K562 (cell line): ENCODE data around the gene NOD1. TPM values are rescaled to one million over a fixed set of nuclear protein-coding genes. Genes with fewer than 3 reads are reported as not detected.

Source experiments
- ATAC-seq: fragments of 200-7000 bp; cut with Tn5 transposase; 3 replicates; pipeline ENCODE4 v1.9.1; 2020; ENCODE audit warnings: moderate library complexity
- BruUV-seq: library from RNA; stranded (reverse); fragments of 400-500 nt; replicated peaks from 2 replicates; lab custom pipeline; 2021; lab: Mats Ljungman, UMichigan
- CTCF ChIA-PET: fragments of 300-600 bp; formaldehyde crosslinking; extraction: SDS; loops from one replicate; lab custom pipeline; 2021; ENCODE audit warnings: low intra/inter-chr PET ratio; lab: Yijun Ruan, JAX
- POLR2A ChIA-PET: fragments of 300-600, 350-650 bp; sonication (Branson Sonifier 250); formaldehyde crosslinking; extraction: SDS; loops from one replicate; lab custom pipeline; 2021; ENCODE audit warnings: antibody characterized with exemption, inconsistent platforms; lab: Yijun Ruan, JAX
- DNase-seq, 4 experiments: peaks; one replicate each; pipeline versions ENCODE4 v3.0.0 to v3.0.0-alpha.2; 2011 to 2018; ENCODE audit warnings: low spot score in 3 of 4, mixed read lengths in 3 of 4; ENCODE audit errors: extremely low read depth in 1 of 4
- FAIRE-seq: peaks from 2 replicates; lab custom pipeline; 2011; peaks lifted over from hg19 to GRCh38; lab: Jason Lieb, UNC
- H2AFZ ChIP-seq: 2 replicates; pipeline ENCODE4 v1.6.0; 2011; ENCODE audit warnings: low read depth, low read length, control low read depth, inconsistent platforms
- H3K27ac ChIP-seq: fragments of 200-600 bp; 3 replicates; pipeline ENCODE4 v1.8.0; 2011; ENCODE audit warnings: low read depth, mild to moderate bottlenecking, control low read depth, inconsistent platforms, low read length, moderate library complexity, mixed read lengths; ENCODE audit errors: extremely low read depth
- H3K27me3 ChIP-seq, 2 experiments: fragments of 300-600 bp in 1 of 2; 2 replicates in 1 of 2; 3 replicates in 1 of 2; pipeline versions ENCODE4 v1.6.0 to v1.8.0; 2011; ENCODE audit warnings: inconsistent platforms in 2 of 2, low read length in 2 of 2, mild to moderate bottlenecking in 1 of 2, mixed read lengths in 1 of 2, moderate library complexity in 1 of 2; ENCODE audit not compliant: control insufficient read depth in 2 of 2, insufficient read depth in 2 of 2
- H3K36me3 ChIP-seq: fragments of 300-600 bp; 3 replicates; pipeline ENCODE4 v1.8.0; 2011; ENCODE audit warnings: mild to moderate bottlenecking, low read length, inconsistent platforms; ENCODE audit not compliant: control insufficient read depth, insufficient read depth
- H3K4me1 ChIP-seq, 2 experiments: fragments of 200-600 bp in 1 of 2; replicated peaks in 1 of 2; 2 replicates in 1 of 2; 3 replicates in 1 of 2; pipeline versions ENCODE4 v1.5.1 to v1.8.0; 2011; ENCODE audit warnings: inconsistent platforms in 2 of 2, low read length in 2 of 2, mild to moderate bottlenecking in 1 of 2, mixed read lengths in 1 of 2, moderate library complexity in 1 of 2; ENCODE audit not compliant: control insufficient read depth in 2 of 2, insufficient read depth in 2 of 2
- H3K4me2 ChIP-seq: 2 replicates; pipeline ENCODE4 v1.6.1; 2011; ENCODE audit warnings: low read length, control low read depth, inconsistent platforms, mixed read lengths; ENCODE audit not compliant: insufficient read depth
- H3K4me3 ChIP-seq: fragments of 200-600 bp; sonication (generic), shearing (Covaris generic); 2 replicates; pipeline ENCODE4 v1.5.1; 2016; ENCODE audit warnings: control low read depth, inconsistent platforms
- H3K79me2 ChIP-seq: fragments of 200-600 bp; 3 replicates; pipeline ENCODE4 v1.8.0; 2011; ENCODE audit warnings: low read length, inconsistent platforms; ENCODE audit not compliant: control insufficient read depth, insufficient read depth
- H3K9ac ChIP-seq, 2 experiments: 2 replicates each; pipeline versions ENCODE4 v1.6.0 to v1.6.1; 2011; ENCODE audit warnings: low read depth in 2 of 2, low read length in 2 of 2, control low read depth in 1 of 2, inconsistent platforms in 1 of 2, mild to moderate bottlenecking in 1 of 2, mixed read lengths in 1 of 2; ENCODE audit not compliant: insufficient read depth in 1 of 2
- H3K9me1 ChIP-seq: one replicate; pipeline ENCODE4 v1.6.0; 2011; ENCODE audit warnings: inconsistent platforms, mild to moderate bottlenecking, low read length, moderate library complexity; ENCODE audit not compliant: control insufficient read depth, insufficient read depth
- H3K9me3 ChIP-seq: replicated peaks from 2 replicates; pipeline ENCODE4 v1.5.1; 2011; ENCODE audit warnings: low read depth, low read length, inconsistent platforms; ENCODE audit not compliant: control insufficient read depth, insufficient read depth
- H4K20me1 ChIP-seq: replicated peaks from 2 replicates; pipeline ENCODE4 v1.6.1; 2011; ENCODE audit warnings: low read length, inconsistent platforms, mixed read lengths; ENCODE audit not compliant: control insufficient read depth, insufficient read depth
- MCM2 ChIP-seq: fragments of 450-650 bp; IDR thresholded peaks from 2 replicates; pipeline ENCODE4 v1.6.1; 2017; ENCODE audit warnings: low read depth, mild to moderate bottlenecking
- NR2C1 ChIP-seq, 2 experiments: fragments of 450-650 bp; IDR thresholded peaks; 2 replicates each; pipeline ENCODE4 v1.6.1; 2017; ENCODE audit warnings: mild to moderate bottlenecking in 2 of 2, antibody characterized with exemption in 1 of 2, inconsistent platforms in 1 of 2, missing compliant biosample characterization in 1 of 2, missing genetic modification characterization in 1 of 2
- OTX1 ChIP-seq: fragments of 450-650 bp; formaldehyde crosslinking; IDR thresholded peaks from 2 replicates; pipeline ENCODE4 v1.4.0; 2022; ENCODE audit warnings: mild to moderate bottlenecking
- RAD51 ChIP-seq: fragments of 450-650 bp; IDR thresholded peaks from 2 replicates; pipeline ENCODE4 v1.7.1; 2016; ENCODE audit warnings: low read depth, mild to moderate bottlenecking, borderline replicate concordance
- ZNF76 ChIP-seq: fragments of 250-450 bp; sonication (Bioruptor Pico); IDR thresholded peaks from 2 replicates; pipeline ENCODE4 v1.4.0; 2020; ENCODE audit warnings: mild to moderate bottlenecking, moderate library complexity, borderline replicate concordance
- WGBS: fragments of 100-300 bp; shearing (Covaris generic); methylation state at CpG from one replicate; pipeline ENCODE4 v1.1.6; 2016; ENCODE audit warnings: low coverage, mixed read lengths; ENCODE audit not compliant: insufficient coverage; ENCODE audit errors: missing lambda C conversion rate; 5-methylcytosine and 5-hydroxymethylcytosine counted together
- in situ Hi-C: fragments of 300-500 bp; cut with MboI; formaldehyde crosslinking; loops from 4 replicates; pipeline ENCODE4 v1.15.0; 2018; ENCODE audit warnings: inconsistent platforms, mixed read lengths
- intact Hi-C: fragments of 100-400 bp; cut with micrococcal nuclease; formaldehyde crosslinking; loops from 2 replicates; pipeline ENCODE4 v1.14.2; 2022
- polyA plus RNA-seq, 8 experiments: library from polyadenylated mRNA; depleted of rRNA in 4 of 8; stranded (reverse) in 5 of 8; unstranded in 3 of 8; fragments of >200 nt; fragmentation: Nextera tagmentation in 2 of 8; fragmentation: Illumina TruSeq in 1 of 8; extraction: Ambion mirVana in 2 of 8; extraction: Trizol in 1 of 8; gene quantifications; 2 replicates each; pipeline versions ENCODE4 v1.2.1 to v1.2.3, GENCODE V29; 2011 to 2014; ENCODE audit warnings: inconsistent platforms in 1 of 8, missing spikeins in 1 of 8
- total RNA-seq, 7 experiments: library from RNA; depleted of rRNA in 6 of 7; stranded (reverse); fragments of >200 nt in 6 of 7; fragmentation: Illumina TruSeq in 2 of 7; extraction: Trizol in 2 of 7; gene quantifications; 2 replicates each; pipeline versions ENCODE4 v1.2.1 to v1.2.3, GENCODE V29; 2011 to 2021; ENCODE audit warnings: low replicate concordance in 1 of 7
- TF ChIP-seq, protein P1 (sequence below): fragments of 250-450 bp; sonication (Bioruptor Pico); IDR thresholded peaks from 2 replicates; pipeline ENCODE4 v1.8.0; 2021; ENCODE audit warnings: borderline replicate concordance, mild to moderate bottlenecking, moderate library complexity; ENCODE audit not compliant: poor library complexity, severe bottlenecking
- TF ChIP-seq, protein P2 (sequence below), 3 experiments: fragments of 200-800 bp in 1 of 3; fragments of 250-450 bp in 1 of 3; fragments of 450-650 bp in 1 of 3; sonication (Bioruptor Pico) in 1 of 3; sonication (Bioruptor generic) in 1 of 3; formaldehyde crosslinking in 1 of 3; IDR thresholded peaks; 2 replicates each; pipeline versions ENCODE4 v1.6.1 to v1.8.0; 2016 to 2022; ENCODE audit warnings: mild to moderate bottlenecking in 2 of 3, missing genetic modification characterization in 2 of 3, missing compliant biosample characterization in 1 of 3, moderate library complexity in 1 of 3
- TF ChIP-seq, protein P3 (sequence below): fragments of 450-650 bp; IDR thresholded peaks from 2 replicates; pipeline ENCODE4 v1.6.1; 2018; ENCODE audit warnings: mild to moderate bottlenecking, low read depth; ENCODE audit not compliant: partially characterized antibody
- TF ChIP-seq, protein P4 (sequence below): fragments of 250-450 bp; sonication (Bioruptor Pico); IDR thresholded peaks from 2 replicates; pipeline ENCODE4 v1.5.0; 2021
- TF ChIP-seq, protein P5 (sequence below), 2 experiments: fragments of 450-650 bp; conservative IDR thresholded peaks; 2 replicates each; pipeline ENCODE4 v1.6.1; 2017; ENCODE audit warnings: mild to moderate bottlenecking in 2 of 2, moderate library complexity in 2 of 2

NOD1 gene
- total and polyA plus RNA-seq, 9 of the 15 experiments (the other 6 are each of a cell fraction or from before 2014, with no cell fraction given) = 0.34 to 7.1 (median 4.7) TPM

DNA sequence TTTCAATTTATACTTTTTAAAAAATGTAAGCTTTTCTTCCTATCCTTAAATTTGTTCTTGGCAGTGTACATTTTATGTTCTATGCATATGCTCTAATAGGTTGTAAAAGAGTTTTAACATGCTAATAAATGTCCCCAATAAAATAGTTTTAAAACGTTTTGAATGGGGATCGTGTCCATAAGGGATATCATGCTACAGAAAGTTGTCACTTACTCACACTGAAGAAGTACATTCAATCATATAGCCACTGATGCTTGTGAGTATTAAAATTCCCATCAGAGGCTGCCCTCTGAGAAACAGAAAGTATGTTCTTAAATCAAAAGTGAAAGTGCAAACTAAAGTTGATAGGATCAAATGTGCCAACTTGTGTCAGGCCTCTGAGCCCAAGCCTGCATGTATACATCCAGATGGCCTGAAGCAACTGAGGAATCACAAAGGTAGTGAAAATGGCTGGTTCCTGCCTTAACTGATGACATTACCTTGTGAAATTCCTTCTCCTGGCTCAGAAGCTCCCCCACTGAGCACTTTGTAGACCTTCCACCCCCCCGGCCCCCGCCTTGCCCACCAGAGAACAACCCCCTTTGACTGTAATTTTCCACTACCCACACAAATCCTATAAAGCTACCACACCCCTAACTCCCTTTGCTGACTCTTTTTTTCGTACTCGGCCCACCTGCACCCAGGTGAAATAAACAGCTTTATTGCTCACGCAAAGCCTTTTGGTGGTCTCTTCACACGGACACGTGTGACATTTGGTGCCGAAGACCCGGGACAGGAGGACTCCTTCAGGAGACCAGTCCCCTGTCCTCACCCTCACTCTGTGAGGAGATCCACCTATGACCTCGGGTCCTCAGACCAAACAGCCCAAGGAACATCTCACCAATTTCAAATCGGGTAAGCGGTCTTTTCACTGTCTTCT lies 877 bp upstream of the NOD1 start:
- intact Hi-C loops = no loop called here
- H3K4me2 ChIP-seq = peak overlapping the region; percentile 89
- H3K79me2 ChIP-seq = peaks cover 5% of the 10 kb centered on the region; the same call in 1 of the 3 replicates
- no peaks in the 10 kb centered on the region for H4K20me1 ChIP-seq
- FAIRE-seq = no peak
- no peaks in the 10 kb centered on the region for H3K36me3 ChIP-seq
- peaks cover 16% of the 10 kb centered on the region in 2 experiments for H3K4me1 ChIP-seq
- H3K9ac ChIP-seq = peak overlapping the region; percentile 72 to 98; a peak in 3 of 4 replicates
- H3K4me3 ChIP-seq = peak overlapping the region; percentile 68; the same call in 1 of the 2 replicates
- CTCF ChIA-PET = no interaction called here
- peak overlapping the region; percentile 98 for H2AFZ ChIP-seq
- WGBS = 75% methylated on average over 14 of the region's 14 CpGs
- H3K27me3 ChIP-seq = no peaks in the 10 kb centered on the region
- no peaks in the 10 kb centered on the region for H3K9me3 ChIP-seq
- no TSS peak for BruUV-seq
- no peak for DNase-seq
- ATAC-seq = no peak
- H3K9me1 ChIP-seq = peaks cover 3% of the 10 kb centered on the region
- no peak overlapping the region for H3K27ac ChIP-seq
- POLR2A ChIA-PET = interaction anchor here (0.6 kb wide), 1 partner anchor 14 kb away, joined by 3 read pairs; no protein-coding TSS in a partner anchor
- in situ Hi-C loops = no loop called here
- TF ChIP-seq, protein P1, sequence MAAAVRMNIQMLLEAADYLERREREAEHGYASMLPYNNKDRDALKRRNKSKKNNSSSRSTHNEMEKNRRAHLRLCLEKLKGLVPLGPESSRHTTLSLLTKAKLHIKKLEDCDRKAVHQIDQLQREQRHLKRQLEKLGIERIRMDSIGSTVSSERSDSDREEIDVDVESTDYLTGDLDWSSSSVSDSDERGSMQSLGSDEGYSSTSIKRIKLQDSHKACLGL (CRISPR knock-in tag) = no peak
- TF ChIP-seq RAD51 (0 out of 2 replicates have a peak, but pooled peaks have one; percentile 1), OTX1 (CRISPR knock-in tag) (no peak), MCM2 (no peak), NR2C1 (IDR thresholded peaks at IDR 0.05) (no peak), NR2C1 (tag; IDR thresholded peaks at IDR 0.05) (peak; percentile 24; the same call in 1 of the 2 replicates), ZNF76 (no peak)
- TF ChIP-seq, protein P2, sequence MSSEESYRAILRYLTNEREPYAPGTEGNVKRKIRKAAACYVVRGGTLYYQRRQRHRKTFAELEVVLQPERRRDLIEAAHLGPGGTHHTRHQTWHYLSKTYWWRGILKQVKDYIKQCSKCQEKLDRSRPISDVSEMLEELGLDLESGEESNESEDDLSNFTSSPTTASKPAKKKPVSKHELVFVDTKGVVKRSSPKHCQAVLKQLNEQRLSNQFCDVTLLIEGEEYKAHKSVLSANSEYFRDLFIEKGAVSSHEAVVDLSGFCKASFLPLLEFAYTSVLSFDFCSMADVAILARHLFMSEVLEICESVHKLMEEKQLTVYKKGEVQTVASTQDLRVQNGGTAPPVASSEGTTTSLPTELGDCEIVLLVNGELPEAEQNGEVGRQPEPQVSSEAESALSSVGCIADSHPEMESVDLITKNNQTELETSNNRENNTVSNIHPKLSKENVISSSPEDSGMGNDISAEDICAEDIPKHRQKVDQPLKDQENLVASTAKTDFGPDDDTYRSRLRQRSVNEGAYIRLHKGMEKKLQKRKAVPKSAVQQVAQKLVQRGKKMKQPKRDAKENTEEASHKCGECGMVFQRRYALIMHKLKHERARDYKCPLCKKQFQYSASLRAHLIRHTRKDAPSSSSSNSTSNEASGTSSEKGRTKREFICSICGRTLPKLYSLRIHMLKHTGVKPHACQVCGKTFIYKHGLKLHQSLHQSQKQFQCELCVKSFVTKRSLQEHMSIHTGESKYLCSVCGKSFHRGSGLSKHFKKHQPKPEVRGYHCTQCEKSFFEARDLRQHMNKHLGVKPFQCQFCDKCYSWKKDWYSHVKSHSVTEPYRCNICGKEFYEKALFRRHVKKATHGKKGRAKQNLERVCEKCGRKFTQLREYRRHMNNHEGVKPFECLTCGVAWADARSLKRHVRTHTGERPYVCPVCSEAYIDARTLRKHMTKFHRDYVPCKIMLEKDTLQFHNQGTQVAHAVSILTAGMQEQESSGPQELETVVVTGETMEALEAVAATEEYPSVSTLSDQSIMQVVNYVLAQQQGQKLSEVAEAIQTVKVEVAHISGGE (CRISPR knock-in tag; IDR thresholded peaks at IDR 0.05) = 0 out of 6 replicates have a peak, but pooled peaks of 1 of the 3 experiments have one; percentile 3
- TF ChIP-seq, protein P3, sequence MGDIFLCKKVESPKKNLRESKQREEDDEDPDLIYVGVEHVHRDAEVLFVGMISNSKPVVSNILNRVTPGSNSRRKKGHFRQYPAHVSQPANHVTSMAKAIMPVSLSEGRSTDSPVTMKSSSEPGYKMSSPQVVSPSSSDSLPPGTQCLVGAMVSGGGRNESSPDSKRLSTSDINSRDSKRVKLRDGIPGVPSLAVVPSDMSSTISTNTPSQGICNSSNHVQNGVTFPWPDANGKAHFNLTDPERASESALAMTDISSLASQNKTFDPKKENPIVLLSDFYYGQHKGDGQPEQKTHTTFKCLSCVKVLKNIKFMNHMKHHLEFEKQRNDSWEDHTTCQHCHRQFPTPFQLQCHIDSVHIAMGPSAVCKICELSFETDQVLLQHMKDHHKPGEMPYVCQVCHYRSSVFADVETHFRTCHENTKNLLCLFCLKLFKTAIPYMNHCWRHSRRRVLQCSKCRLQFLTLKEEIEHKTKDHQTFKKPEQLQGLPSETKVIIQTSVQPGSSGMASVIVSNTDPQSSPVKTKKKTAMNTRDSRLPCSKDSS = no peak
- TF ChIP-seq, protein P4, sequence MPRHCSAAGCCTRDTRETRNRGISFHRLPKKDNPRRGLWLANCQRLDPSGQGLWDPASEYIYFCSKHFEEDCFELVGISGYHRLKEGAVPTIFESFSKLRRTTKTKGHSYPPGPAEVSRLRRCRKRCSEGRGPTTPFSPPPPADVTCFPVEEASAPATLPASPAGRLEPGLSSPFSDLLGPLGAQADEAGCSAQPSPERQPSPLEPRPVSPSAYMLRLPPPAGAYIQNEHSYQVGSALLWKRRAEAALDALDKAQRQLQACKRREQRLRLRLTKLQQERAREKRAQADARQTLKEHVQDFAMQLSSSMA (CRISPR knock-in tag) = no peak
- TF ChIP-seq, protein P5, sequence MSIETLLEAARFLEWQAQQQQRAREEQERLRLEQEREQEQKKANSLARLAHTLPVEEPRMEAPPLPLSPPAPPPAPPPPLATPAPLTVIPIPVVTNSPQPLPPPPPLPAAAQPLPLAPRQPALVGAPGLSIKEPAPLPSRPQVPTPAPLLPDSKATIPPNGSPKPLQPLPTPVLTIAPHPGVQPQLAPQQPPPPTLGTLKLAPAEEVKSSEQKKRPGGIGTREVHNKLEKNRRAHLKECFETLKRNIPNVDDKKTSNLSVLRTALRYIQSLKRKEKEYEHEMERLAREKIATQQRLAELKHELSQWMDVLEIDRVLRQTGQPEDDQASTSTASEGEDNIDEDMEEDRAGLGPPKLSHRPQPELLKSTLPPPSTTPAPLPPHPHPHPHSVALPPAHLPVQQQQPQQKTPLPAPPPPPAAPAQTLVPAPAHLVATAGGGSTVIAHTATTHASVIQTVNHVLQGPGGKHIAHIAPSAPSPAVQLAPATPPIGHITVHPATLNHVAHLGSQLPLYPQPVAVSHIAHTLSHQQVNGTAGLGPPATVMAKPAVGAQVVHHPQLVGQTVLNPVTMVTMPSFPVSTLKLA (conservative IDR thresholded peaks at IDR 0.05) = 0 out of 4 replicates have a peak, but pooled peaks of 1 of the 2 experiments have one; percentile 13
